DMS 273 (cell line): ENCODE data around the gene SLC19A1.

Experiments
- DNase-seq: peaks from one replicate; lab custom pipeline; 2025; ENCODE audit not compliant: unreplicated experiment; lab: John Stamatoyannopoulos, UW

SLC19A1 gene

GRCh38 chr21:45480701-45481500 is 61.3 kb downstream of the SLC19A1 start:
- no peak for DNase-seq

DNA sequence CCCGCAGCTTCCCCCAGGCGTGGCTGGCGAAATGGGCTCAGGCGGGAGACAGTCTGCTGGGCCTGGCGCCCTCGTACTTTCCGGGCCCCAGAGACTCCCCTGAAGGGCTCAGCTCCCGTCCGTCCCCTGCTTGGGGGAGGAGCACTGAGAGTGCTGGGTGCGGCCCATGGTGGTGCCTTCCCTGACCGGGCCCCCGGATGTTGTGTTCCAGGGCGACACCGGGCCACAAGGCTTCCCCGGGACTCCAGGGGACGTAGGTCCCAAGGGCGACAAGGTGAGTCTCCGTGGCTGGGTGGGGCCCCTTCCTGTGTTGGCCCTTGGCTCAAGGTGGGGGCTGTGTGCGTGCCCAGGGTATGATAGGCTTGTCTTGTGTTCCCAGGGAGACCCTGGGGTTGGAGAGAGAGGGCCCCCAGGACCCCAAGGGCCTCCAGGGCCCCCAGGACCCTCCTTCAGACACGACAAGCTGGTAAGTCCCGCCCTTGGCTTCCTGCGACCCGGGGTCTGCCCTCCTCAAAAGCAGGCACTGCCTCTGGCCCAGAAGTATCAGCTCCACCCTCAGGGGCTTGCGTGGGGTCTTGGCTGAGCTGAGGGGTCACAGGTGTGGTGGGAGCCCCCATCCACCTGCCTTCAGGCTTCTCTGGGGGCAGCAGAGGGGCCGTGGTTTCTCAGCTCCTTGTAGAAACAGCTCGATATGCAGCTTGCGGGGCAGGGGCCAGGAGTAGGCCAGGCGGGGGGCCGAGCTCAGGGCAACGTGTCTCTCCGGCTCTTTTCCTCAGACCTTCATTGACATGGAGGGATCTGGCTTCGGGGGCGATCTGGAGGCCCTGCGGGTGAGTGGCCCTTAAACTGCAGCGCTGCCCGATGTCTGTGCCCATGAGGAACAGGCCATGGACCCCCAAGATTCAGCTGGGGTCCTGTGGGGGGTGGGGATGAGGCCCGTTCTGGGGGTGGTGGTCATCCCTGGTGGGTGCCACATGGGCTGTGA is 62.3 kb downstream of the SLC19A1 start:
- no peak for DNase-seq

GRCh38 chr21:45478816-45479669 is 63.2 kb downstream of the SLC19A1 start:
- DNase-seq: no peak

GRCh38 chr21:45478115-45478801 is 64.0 kb downstream of the SLC19A1 start:
- peak; percentile 83 for DNase-seq

DNA sequence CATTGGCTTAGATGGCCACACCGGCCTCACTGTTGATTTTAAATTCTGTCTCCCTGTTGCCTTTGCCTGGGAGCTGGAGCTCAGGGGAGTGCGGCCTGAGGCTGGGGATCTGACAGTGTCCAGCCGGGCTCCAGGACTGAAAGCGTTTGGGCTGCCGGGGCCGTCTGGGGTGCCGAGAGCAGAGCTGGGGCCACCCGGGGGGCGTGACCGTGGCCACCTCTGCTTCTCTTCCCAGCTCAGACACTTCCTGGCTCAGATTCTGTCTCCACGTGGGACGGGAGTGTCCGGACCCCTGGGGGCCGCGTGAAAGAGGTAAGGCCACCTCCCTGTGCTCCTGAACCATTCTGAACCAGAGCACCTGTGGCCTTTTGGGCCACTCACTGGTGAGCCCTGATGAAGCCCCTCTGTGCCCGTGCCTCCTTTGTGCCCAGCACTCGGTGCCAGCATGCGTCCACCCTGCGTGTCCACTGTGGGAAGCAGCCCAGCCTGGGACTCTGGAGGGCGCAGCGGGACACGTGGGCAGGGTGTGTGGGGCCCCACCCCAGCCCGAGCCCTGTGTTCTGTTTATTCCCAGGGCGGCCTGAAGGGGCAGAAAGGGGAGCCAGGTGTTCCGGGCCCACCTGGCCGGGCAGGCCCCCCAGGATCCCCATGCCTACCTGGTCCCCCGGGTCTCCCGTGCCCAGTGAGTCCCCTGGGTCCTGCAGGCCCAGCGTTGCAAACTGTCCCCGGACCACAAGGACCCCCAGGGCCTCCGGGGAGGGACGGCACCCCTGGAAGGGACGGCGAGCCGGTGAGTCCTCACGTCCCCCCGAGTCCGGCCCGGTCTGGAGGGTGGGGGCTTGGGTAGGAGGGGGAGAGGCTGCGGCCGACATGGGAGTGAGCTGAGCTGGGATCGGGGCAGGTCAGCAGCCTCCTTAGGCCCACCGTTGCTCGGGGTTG is 64.8 kb downstream of the SLC19A1 start:
- no peak for DNase-seq

GRCh38 chr21:45476582-45476981 is 65.7 kb downstream of the SLC19A1 start:
- no peak for DNase-seq

GRCh38 chr21:45475797-45476570 is 66.3 kb downstream of the SLC19A1 start:
- no peak for DNase-seq

DNA sequence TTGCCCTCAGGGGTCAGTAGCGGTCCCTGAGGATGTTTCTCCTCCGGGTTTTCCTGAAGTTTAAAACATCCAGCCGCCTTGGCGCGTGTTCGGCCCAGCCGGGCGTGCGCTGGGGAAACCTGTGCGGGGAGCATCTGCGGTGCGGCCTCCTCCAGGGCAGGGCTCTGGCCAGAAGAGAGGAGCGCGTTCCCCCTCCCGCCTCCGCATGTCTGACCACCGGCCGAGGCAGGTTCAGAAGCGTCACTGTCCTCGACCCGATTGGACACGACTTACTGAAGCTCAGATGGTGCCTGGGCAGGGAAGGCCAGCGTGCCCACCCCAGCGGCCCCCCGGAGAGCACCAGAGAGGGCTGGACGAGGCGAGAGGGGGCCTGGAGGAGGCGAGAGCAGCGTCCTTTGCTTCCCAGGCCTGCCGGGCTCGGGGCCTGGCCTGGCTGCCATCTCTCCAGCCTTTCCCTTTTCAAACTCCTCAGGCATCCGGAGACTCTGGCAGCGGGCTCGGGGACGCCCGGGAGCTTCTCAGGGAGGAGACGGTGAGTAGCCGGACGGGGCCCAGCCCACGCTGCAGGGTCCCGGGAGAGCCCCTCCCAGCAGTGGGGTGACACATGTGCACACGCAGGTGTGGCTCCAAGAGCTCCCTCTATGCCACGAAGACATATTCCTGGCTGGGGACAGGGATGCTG is 67.1 kb downstream of the SLC19A1 start:
- no peak for DNase-seq

DNA sequence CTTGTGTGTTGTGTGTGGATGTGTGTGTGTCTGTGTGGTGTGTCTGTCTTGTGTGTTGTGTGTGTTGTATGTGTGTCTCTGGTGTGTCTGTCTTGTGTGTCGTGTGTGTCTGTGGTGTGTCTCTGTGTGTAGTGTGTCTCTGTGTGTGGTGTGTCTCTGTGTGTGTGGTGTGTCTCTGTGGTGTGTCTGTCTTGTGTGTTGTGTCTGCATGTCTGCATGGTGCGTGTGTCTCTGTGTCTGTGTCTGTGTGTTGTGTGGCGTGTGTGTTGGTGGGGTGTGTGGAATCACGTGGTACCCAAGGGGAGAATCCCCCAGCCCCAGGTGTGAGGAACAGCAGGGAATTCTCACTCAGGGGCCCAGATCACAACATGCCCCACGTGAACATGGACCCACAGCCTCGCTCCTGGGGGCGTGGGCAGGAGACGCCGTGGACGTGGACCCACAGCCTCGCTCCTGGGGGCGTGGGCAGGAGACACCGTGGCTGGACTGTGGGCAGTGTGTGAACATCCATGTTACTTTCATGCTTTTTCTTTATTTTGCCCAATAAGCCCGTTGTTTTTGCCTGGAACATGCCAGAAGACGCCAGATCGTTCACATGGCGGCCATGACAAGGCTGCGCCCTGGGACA is 67.8 kb downstream of the SLC19A1 start:
- DNase-seq: no peak

DNA sequence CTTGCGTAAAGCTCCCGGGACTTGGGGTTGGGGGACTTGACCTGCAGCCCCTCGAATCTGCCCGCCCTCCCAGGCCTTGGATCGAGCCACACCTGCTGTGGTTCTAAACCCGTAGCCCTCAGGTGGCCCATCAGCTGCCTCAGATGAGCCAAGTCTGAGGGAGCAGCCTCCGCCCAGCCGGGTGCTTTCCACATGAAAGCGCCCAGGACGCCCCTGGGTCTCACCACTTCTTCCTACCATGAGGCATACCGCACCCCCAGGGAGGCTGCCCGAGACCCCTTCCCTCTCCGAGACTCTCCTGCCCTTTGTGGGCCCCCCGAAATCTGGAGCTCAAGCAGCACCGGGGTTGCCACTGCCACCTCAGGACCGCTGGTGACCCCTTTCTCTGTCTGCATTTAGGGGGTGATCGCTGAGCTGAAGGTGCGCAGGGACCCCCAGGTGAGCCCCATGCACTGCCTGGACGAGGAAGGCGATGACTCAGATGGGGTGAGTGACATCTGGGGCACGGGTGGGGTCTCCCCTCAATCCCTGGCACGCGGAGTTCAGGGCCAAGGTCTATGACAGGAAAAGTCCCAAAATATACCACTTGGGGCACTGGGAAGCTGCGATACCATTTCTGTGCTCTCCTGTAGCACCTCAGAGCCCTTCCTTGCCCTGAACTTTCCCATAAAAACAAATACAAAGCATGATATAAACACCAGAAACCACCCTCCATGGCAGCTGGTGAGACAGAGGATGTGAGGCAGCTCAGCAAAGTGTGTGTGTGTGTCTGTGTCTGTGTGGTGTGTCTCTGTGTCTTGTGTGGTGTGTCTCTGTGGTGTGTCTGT is 68.5 kb downstream of the SLC19A1 start:
- no peak for DNase-seq

DNA sequence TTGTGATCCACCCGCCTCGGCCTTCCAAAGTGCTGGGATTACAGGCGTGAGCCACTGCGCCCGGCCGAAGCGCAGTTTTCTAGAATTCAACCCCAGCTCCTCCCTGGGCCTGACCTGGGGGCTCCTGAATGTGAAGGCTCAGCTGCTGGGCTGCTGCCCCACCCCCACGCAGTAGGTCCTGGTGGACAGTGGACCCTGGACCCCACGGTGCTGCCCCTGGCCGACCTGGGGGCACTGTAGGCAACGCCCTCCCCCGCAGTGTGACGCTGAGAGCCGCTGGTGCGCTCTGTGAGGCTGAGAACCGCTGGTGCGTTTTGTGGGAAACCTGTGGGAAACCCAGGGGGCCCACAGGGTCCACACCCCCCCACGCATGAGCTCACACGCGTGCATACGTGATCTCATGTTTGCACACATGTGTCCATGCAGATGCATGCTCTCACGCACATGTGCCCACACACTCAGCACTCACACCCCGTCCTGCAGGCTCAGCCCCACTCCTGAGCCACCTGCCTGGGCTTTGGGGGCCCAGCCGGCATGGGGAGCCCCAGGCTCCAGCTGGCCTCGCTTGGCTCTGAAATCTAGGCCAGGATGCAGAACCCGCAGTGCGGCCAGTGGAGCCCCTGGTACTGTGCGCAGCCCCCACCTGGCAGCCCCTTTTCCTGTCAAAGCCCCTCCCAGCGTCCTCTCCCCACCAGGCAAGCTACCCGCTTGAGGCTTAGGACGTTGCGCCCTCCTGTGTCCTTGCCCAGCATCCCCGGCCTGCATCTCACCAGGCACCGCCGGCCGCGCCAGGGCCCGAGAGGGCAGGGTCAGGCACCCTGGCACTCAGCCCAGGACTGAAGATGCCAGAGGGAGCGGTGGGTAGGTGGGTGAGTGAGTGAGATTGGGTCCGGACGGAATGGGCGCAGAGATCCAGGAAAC is 69.5 kb downstream of the SLC19A1 start:
- no peak for DNase-seq

DNA sequence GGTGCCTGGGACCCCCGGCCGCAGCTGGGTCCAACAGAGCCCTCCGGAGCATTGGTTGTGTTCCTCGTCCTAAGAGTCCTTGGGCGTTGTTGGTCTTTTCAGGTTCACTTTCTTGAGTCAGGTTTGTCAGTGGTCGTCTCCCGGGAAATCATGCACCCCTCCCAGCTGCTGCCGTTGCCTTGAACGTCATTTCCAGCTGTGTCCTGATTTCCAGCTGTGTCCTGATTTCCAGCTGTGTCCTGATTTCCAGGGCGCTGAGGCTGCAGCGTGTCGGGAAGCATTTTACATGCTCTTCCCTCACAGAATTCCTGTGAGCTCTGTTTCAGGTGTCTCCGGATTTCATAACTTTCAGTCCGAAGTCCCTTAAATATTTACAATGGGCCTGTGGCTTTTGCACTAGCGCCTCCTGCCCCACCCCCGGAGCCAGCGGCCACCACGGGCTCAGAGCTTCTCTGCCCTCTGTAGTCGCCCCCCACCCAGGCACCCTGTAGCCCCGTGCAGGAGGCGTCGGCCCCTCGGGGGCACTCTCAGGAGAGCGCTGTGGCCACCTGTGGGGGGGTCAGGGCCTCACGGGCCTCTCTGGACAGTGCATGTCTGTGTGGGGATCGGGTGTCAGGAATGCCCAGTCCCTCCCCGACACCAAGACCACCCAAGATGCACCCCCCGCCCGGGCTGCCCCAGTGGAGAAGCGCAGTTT is 70.6 kb downstream of the SLC19A1 start:
- DNase-seq: no peak

- DNase-seq: no peak
Observed at GRCh38 chr21:45470773-45471524, 71.3 kb downstream of the SLC19A1 start.

DNA sequence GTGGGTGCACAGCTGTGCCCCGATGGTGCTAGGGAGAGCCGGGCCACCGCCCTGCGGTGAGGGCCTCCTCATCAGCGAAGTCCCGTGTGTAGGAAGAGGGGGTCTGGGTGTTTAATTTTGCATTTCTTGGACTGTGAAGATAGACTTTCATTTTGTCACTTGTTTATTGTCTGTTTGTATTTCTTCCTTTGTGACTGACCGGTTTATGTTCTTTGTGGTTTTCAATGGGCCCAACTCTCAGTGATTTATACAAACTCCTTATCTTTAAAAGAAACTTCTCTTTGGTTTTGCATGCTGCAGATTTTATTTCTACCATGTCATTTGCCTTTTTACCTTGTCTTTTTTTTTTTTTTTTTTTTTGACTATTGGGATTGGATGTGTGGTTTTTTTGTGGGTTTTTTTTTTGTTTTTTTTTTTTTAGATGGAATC is 72.1 kb downstream of the SLC19A1 start:
- DNase-seq: no peak
